GM20431 (cell line): ENCODE data around the gene ZDHHC7.

Experiments
- in situ Hi-C: fragments of 300-500 bp; cut with MseI, MboI; formaldehyde crosslinking; loops from one replicate; pipeline ENCODE4 v1.15.0; 2020; ENCODE audit warnings: low sequenced_read_pairs; ENCODE audit not compliant: unreplicated experiment

Gene ZDHHC7

GRCh38 chr16:84970447-84971127 is 40.7 kb downstream of the ZDHHC7 start:
- in situ Hi-C loops, result loop anchor here (25.0 kb wide), 1 partner anchor 333 kb away; the partner anchor contains the start of gene KLHL36

- in situ Hi-C loops, result loop anchor here (10.0 to 25.0 kb wide), 2 partner anchors 213 to 331 kb away; partner anchors contain the start of gene KLHL36
These were observed 43.5 kb downstream of the ZDHHC7 start for GRCh38 chr16:84967828-84968227.

- in situ Hi-C loops, result loop anchor here (10.0 to 25.0 kb wide), 2 partner anchors 211 to 328 kb away; partner anchors contain the start of gene KLHL36
These were observed 45.6 kb downstream of the ZDHHC7 start for GRCh38 chr16:84965428-84966415.

GRCh38 chr16:84964386-84965128 is 46.8 kb downstream of the ZDHHC7 start:
- in situ Hi-C loops, result loop anchor here (10.0 to 25.0 kb wide), 2 partner anchors 210 to 327 kb away; partner anchors contain the start of gene KLHL36

- in situ Hi-C loops, result loop anchor here (10.0 to 25.0 kb wide), 2 partner anchors 208 to 326 kb away; partner anchors contain the start of gene KLHL36
These were observed 48.3 kb downstream of the ZDHHC7 start for GRCh38 chr16:84963066-84963465.

- in situ Hi-C loops, result loop anchor here (10.0 to 25.0 kb wide), 2 partner anchors 206 to 324 kb away; partner anchors contain the start of gene KLHL36
These were observed 50.4 kb downstream of the ZDHHC7 start for GRCh38 chr16:84960942-84961341.

- in situ Hi-C loops, result loop anchor here (10.0 to 25.0 kb wide), 2 partner anchors 205 to 323 kb away; partner anchors contain the start of gene KLHL36
These were observed 51.4 kb downstream of the ZDHHC7 start for GRCh38 chr16:84959784-84960417.

- in situ Hi-C loops, result loop anchor here (25.0 kb wide), 1 partner anchor 322 kb away; the partner anchor contains the start of gene KLHL36
These were observed 52.2 kb downstream of the ZDHHC7 start for GRCh38 chr16:84959045-84959576.

GRCh38 chr16:84957792-84958191 is 53.5 kb downstream of the ZDHHC7 start:
- in situ Hi-C loops, result loop anchor here (25.0 kb wide), 1 partner anchor 320 kb away; the partner anchor contains the start of gene KLHL36

GRCh38 chr16:84957192-84957591 is 54.1 kb downstream of the ZDHHC7 start:
- in situ Hi-C loops, result loop anchor here (25.0 kb wide), 1 partner anchor 320 kb away; the partner anchor contains the start of gene KLHL36

- in situ Hi-C loops, result loop anchor here (25.0 kb wide), 1 partner anchor 318 kb away; the partner anchor contains the start of gene KLHL36
These were observed 55.9 kb downstream of the ZDHHC7 start for GRCh38 chr16:84955427-84955826.

GRCh38 chr16:84953190-84953746 is 58.1 kb downstream of the ZDHHC7 start:
- in situ Hi-C loops, result loop anchor here (25.0 kb wide), 1 partner anchor 316 kb away; the partner anchor contains the start of gene KLHL36

- in situ Hi-C loops, result loop anchor here (25.0 kb wide), 1 partner anchor 315 kb away; the partner anchor contains the start of gene KLHL36
These were observed 58.8 kb downstream of the ZDHHC7 start for GRCh38 chr16:84952335-84953189.

- in situ Hi-C loops, result loop anchor here (25.0 kb wide), 1 partner anchor 314 kb away; the partner anchor contains the start of gene KLHL36
These were observed 60.4 kb downstream of the ZDHHC7 start for GRCh38 chr16:84950906-84951305.

- in situ Hi-C loops, result loop anchor here (25.0 kb wide), 1 partner anchor 313 kb away; the partner anchor contains the start of gene KLHL36
These were observed 61.4 kb downstream of the ZDHHC7 start for GRCh38 chr16:84949772-84950436.

GRCh38 chr16:84948851-84949610 is 62.3 kb downstream of the ZDHHC7 start:
- in situ Hi-C loops, result no loop called here
